OCI-LY7 (cell line): ENCODE measurements around the gene NPAS2. TPM values are rescaled to one million over a fixed set of nuclear protein-coding genes. Genes with fewer than 3 reads are reported as not detected.

Experiments used
- BruUV-seq: library from RNA; stranded (reverse); fragments of 400-500 nt; replicated peaks from 2 replicates; lab custom pipeline; 2021; lab: Mats Ljungman, UMichigan
- CTCF ChIA-PET: fragments of 300-600 bp; sonication (Branson Sonifier 250); formaldehyde crosslinking; loops from one replicate; lab custom pipeline; 2022; ENCODE audit warnings: antibody characterized with exemption; ENCODE audit not compliant: unreplicated experiment; lab: Charles Lee
- POLR2A ChIA-PET: fragments of 300-600 bp; sonication (Branson Sonifier 250); formaldehyde crosslinking; loops from one replicate; lab custom pipeline; 2022; ENCODE audit warnings: antibody characterized with exemption; lab: Charles Lee
- DNase-seq: peaks from one replicate; pipeline ENCODE4 v3.0.0-alpha.2; 2015; ENCODE audit warnings: low spot score
- H2AFZ ChIP-seq: fragments of 200-600 bp; sonication (generic), shearing (Covaris generic); 2 replicates; pipeline ENCODE4 v1.6.1; 2014; ENCODE audit warnings: mild to moderate bottlenecking, antibody characterized with exemption, low read length, moderate library complexity
- H3K27ac ChIP-seq: fragments of 200-600 bp; sonication (generic); 2 replicates; pipeline ENCODE4 v1.5.1; 2014; ENCODE audit warnings: mixed run types, low read depth, mild to moderate bottlenecking, moderate library complexity, low read length, inconsistent platforms; ENCODE audit not compliant: poor library complexity, severe bottlenecking
- H3K36me3 ChIP-seq: fragments of 200-600 bp; sonication (generic); 2 replicates; pipeline ENCODE4 v1.6.1; 2014; ENCODE audit warnings: mild to moderate bottlenecking, antibody characterized with exemption, low read length, moderate library complexity, mixed read lengths; ENCODE audit not compliant: insufficient read depth
- H3K4me1 ChIP-seq: fragments of 200-600 bp; sonication (generic); 2 replicates; pipeline ENCODE4 v1.5.1; 2014; ENCODE audit warnings: mild to moderate bottlenecking, low read length; ENCODE audit not compliant: insufficient read depth, poor library complexity, severe bottlenecking
- H3K4me2 ChIP-seq: fragments of 200-600 bp; sonication (generic); 2 replicates; pipeline ENCODE4 v1.6.1; 2014; ENCODE audit warnings: mild to moderate bottlenecking, low read length
- H3K4me3 ChIP-seq: fragments of 200-600 bp; sonication (generic); 2 replicates; pipeline ENCODE4 v1.5.1; 2014; ENCODE audit warnings: mild to moderate bottlenecking, low read depth, low read length; ENCODE audit not compliant: poor library complexity, severe bottlenecking
- H3K79me2 ChIP-seq: fragments of 200-600 bp; sonication (generic); 2 replicates; pipeline ENCODE4 v1.6.1; 2016; ENCODE audit warnings: low read depth, mild to moderate bottlenecking, low read length, moderate library complexity, mixed read lengths; ENCODE audit not compliant: insufficient read depth
- H3K9me2 ChIP-seq: fragments of 200-600 bp; sonication (generic); 2 replicates; pipeline ENCODE4 v1.6.1; 2016; ENCODE audit warnings: mild to moderate bottlenecking, low read length, mixed read lengths; ENCODE audit not compliant: insufficient read depth
- H3K9me3 ChIP-seq: fragments of 200-600 bp; sonication (generic); 2 replicates; pipeline ENCODE4 v1.6.1; 2014; ENCODE audit warnings: mild to moderate bottlenecking, mixed run types, low read length, mixed read lengths
- H4K20me1 ChIP-seq: fragments of 200-600 bp; sonication (generic); 2 replicates; pipeline ENCODE4 v1.6.1; 2014; ENCODE audit warnings: mild to moderate bottlenecking, antibody characterized with exemption, low read length, moderate library complexity, mixed read lengths; ENCODE audit not compliant: insufficient read depth
- CTCF ChIP-seq: fragments of 200-600 bp; sonication (generic); conservative IDR thresholded peaks from 2 replicates; pipeline ENCODE4 v1.5.1; 2014; ENCODE audit warnings: mild to moderate bottlenecking, antibody characterized with exemption, low read length, moderate library complexity, mixed read lengths
- EZH2phosphoT487 ChIP-seq: fragments of 200-600 bp; sonication (generic); IDR thresholded peaks from 2 replicates; pipeline ENCODE4 v1.6.1; 2018; ENCODE audit warnings: low read depth, borderline replicate concordance, mild to moderate bottlenecking, mixed run types, antibody characterized with exemption, low read length, moderate library complexity, mixed read lengths
- intact Hi-C: fragments of 100-400 bp; cut with micrococcal nuclease; formaldehyde crosslinking; loops from one replicate; pipeline ENCODE4 v1.10.0; 2022; ENCODE audit not compliant: unreplicated experiment
- total RNA-seq, 2 experiments: library from RNA; depleted of rRNA in 1 of 2; stranded (reverse); fragments of >200 nt in 1 of 2; shearing (Covaris generic) in 1 of 2; gene quantifications; 2 replicates each; pipeline ENCODE4 v1.2.3, GENCODE V29; 2014 to 2022

NPAS2 gene
- total RNA-seq, 2 experiments from 2014 or later = not detected

GRCh38 chr2:100967716-100968115, 147.8 kb downstream of the NPAS2 start:
- no peaks in the 10 kb centered on the region for H3K79me2 ChIP-seq
- no peak overlapping the region for H3K27ac ChIP-seq
- H4K20me1 ChIP-seq = no peaks in the 10 kb centered on the region
- H2AFZ ChIP-seq = no peak overlapping the region
- ChIA-PET POLR2A (interaction anchor here (0.6 kb wide), 1 partner anchor 216 kb away, joined by 4 read pairs; no protein-coding TSS in a partner anchor), CTCF (no interaction called here)
- intact Hi-C loops = no loop called here
- H3K36me3 ChIP-seq = no peaks in the 10 kb centered on the region
- H3K4me2 ChIP-seq = no peak overlapping the region
- H3K9me3 ChIP-seq = no peaks in the 10 kb centered on the region
- H3K9me2 ChIP-seq = no peaks in the 10 kb centered on the region
- DNase-seq = no peak
- TF ChIP-seq CTCF = no peak
- TF ChIP-seq EZH2phosphoT487 = no peak
- no peak overlapping the region for H3K4me3 ChIP-seq
- no TSS peak for BruUV-seq
- no peaks in the 10 kb centered on the region for H3K4me1 ChIP-seq

DNA sequence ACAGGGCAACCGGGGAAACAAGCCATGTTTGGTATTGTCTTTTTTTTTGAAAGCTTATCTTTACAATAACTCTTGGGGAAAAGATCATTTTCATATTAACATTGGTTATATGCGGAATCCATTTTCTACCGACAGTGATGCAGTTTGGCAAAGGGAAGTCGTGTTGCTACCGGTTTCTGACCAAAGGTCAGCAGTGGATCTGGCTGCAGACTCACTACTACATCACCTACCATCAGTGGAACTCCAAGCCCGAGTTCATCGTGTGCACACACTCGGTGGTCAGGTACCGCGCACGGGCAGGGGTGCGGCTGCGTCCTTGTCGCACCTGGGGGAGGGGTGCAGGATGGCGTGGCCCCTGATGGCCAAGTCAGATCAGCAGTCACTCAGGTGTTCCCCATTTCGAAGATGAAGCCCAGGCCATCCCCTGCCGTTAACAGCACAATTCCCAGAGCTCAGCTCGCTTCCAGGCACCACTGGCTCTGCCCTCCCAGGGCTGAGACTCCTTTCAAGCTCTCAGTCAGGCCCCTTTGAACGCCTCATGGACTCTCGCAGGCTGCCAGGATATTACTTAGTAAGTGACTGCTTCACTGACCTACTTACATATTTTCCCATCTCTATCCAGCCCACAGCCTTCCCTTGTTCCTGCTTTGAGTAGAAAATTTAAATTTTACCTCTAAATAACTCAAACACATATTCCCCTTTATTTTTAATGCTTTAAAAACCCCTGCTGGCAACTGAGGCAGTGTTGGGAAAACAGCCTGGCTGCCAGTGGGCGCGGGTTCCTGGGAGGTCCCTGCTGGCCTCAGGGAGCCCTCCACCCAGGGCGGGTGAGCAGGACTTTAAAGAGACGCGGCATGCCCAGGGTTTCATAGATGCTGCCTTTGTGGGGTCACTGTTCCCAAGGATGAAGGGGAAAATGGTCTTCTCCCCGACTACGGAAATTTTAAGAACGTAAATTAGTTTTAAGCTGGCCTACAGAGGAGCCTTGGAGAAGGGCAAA, 148.5 kb downstream of the NPAS2 start:
- no peak for DNase-seq
- H4K20me1 ChIP-seq = no peaks in the 10 kb centered on the region
- H3K9me2 ChIP-seq = no peaks in the 10 kb centered on the region
- H2AFZ ChIP-seq = no peak overlapping the region
- no peaks in the 10 kb centered on the region for H3K79me2 ChIP-seq
- TF ChIP-seq EZH2phosphoT487 = no peak
- TF ChIP-seq CTCF = no peak
- intact Hi-C loops = no loop called here
- CTCF ChIA-PET = no interaction called here
- POLR2A ChIA-PET = interaction anchor here (0.6 kb wide), 1 partner anchor 319 kb away, joined by 3 read pairs; no protein-coding TSS in a partner anchor
- no peaks in the 10 kb centered on the region for H3K9me3 ChIP-seq
- no peak overlapping the region for H3K4me2 ChIP-seq
- BruUV-seq = no TSS peak
- no peak overlapping the region for H3K4me3 ChIP-seq
- H3K27ac ChIP-seq = no peak overlapping the region
- no peaks in the 10 kb centered on the region for H3K36me3 ChIP-seq
- H3K4me1 ChIP-seq = no peaks in the 10 kb centered on the region

- CTCF ChIA-PET = no interaction called here
- Histone ChIP-seq H3K27ac (no peak overlapping the region), H3K4me3 (no peak overlapping the region), H3K79me2 (no peaks in the 10 kb centered on the region), H4K20me1 (no peaks in the 10 kb centered on the region), H2AFZ (no peak overlapping the region), H3K4me1 (no peaks in the 10 kb centered on the region), H3K9me3 (no peaks in the 10 kb centered on the region), H3K36me3 (no peaks in the 10 kb centered on the region), H3K9me2 (no peaks in the 10 kb centered on the region), H3K4me2 (no peak overlapping the region)
- POLR2A ChIA-PET = no interaction called here
- DNase-seq = no peak
- TF ChIP-seq EZH2phosphoT487 = no peak
- TF ChIP-seq CTCF = no peak
- no TSS peak for BruUV-seq
- intact Hi-C loops = no loop called here
Measured at GRCh38 chr2:100969998-100970397, 150.1 kb downstream of the NPAS2 start.
